HCT116 (cell line): ENCODE results near the gene C16orf95. TPM values are rescaled to one million over a fixed set of nuclear protein-coding genes. Genes with fewer than 3 reads are reported as not detected.

Source experiments
- ATAC-seq: fragments of 200-7000 bp; cut with Tn5 transposase; 2 replicates; pipeline ENCODE4 v1.9.1; 2020; ENCODE audit warnings: mild to moderate bottlenecking, moderate library complexity
- BruUV-seq: library from RNA; stranded (reverse); fragments of 400-500 nt; replicated peaks from 2 replicates; lab custom pipeline; 2021; lab: Mats Ljungman, UMichigan
- CTCF ChIA-PET: fragments of 300-600 bp; sonication (Branson Sonifier 250); formaldehyde crosslinking; loops from one replicate; lab custom pipeline; 2021; ENCODE audit warnings: antibody characterized with exemption; lab: Charles Lee
- POLR2A ChIA-PET: fragments of 300-600, 350-600 bp; sonication (Branson Sonifier 250); formaldehyde crosslinking; loops from one replicate; lab custom pipeline; 2021; ENCODE audit warnings: antibody characterized with exemption; lab: Charles Lee
- RAD21 ChIA-PET, 2 experiments: fragments of 300-600 bp; sonication (Branson Sonifier 250); formaldehyde crosslinking; loops; one replicate each; lab custom pipeline; 2023; ENCODE audit warnings: low total read pairs in 2 of 2; ENCODE audit not compliant: uncharacterized antibody in 2 of 2, unreplicated experiment in 2 of 2, low non-redundant PET in 1 of 2; lab: Charles Lee
- DNase-seq: peaks from one replicate; pipeline ENCODE4 v3.0.0-alpha.2; 2010; ENCODE audit warnings: low read depth, low spot score
- H2AFZ ChIP-seq: fragments of 200-600 bp; shearing (Covaris generic), sonication (generic); 2 replicates; pipeline ENCODE4 v1.6.1; 2017; ENCODE audit warnings: low read depth, mixed run types, mixed read lengths, antibody characterized with exemption, low read length; ENCODE audit not compliant: poor library complexity, severe bottlenecking
- H3K27ac ChIP-seq: 2 replicates; pipeline ENCODE4 v1.5.1; 2012; ENCODE audit warnings: low read depth, low read length
- H3K27me3 ChIP-seq: fragments of 200-600 bp; sonication (generic); 2 replicates; pipeline ENCODE4 v1.6.1; 2016; ENCODE audit warnings: mixed run types, low read length, mixed read lengths; ENCODE audit not compliant: insufficient read depth
- H3K36me3 ChIP-seq, 2 experiments: fragments of 200-500 bp in 1 of 2; fragments of 200-600 bp in 1 of 2; sonication (Bioruptor generic) in 1 of 2; sonication (generic) in 1 of 2; 2 replicates each; pipeline versions ENCODE4 v1.5.1 to v1.6.1; 2014 to 2016; ENCODE audit warnings: low read length in 2 of 2, inconsistent platforms in 1 of 2, mixed read lengths in 1 of 2, mixed run types in 1 of 2; ENCODE audit not compliant: insufficient read depth in 2 of 2, control insufficient read depth in 1 of 2
- H3K4me1 ChIP-seq, 2 experiments: fragments of 200-600 bp in 1 of 2; sonication (generic) in 1 of 2; 2 replicates each; pipeline versions ENCODE4 v1.5.1 to v1.6.1; 2012 to 2017; ENCODE audit warnings: low read length in 2 of 2, inconsistent platforms in 1 of 2, mild to moderate bottlenecking in 1 of 2, mixed read lengths in 1 of 2, mixed run types in 1 of 2, moderate library complexity in 1 of 2; ENCODE audit not compliant: insufficient read depth in 2 of 2, control insufficient read depth in 1 of 2
- H3K4me2 ChIP-seq: fragments of 200-600 bp; sonication (generic); 2 replicates; pipeline ENCODE4 v1.6.1; 2017; ENCODE audit warnings: mixed run types, low read length, mixed read lengths
- H3K4me3 ChIP-seq, 2 experiments: fragments of 200-600 bp in 1 of 2; sonication (generic) in 1 of 2; replicated peaks in 1 of 2; 2 replicates each; pipeline ENCODE4 v1.5.1; 2011 to 2016; ENCODE audit warnings: low read length in 2 of 2, control low read depth in 1 of 2, low read depth in 1 of 2, mild to moderate bottlenecking in 1 of 2, mixed read lengths in 1 of 2, mixed run types in 1 of 2
- H3K79me2 ChIP-seq: fragments of 200-600 bp; sonication (generic); 2 replicates; pipeline ENCODE4 v1.6.1; 2017; ENCODE audit warnings: mild to moderate bottlenecking, mixed run types, low read length, moderate library complexity, mixed read lengths; ENCODE audit not compliant: insufficient read depth
- H3K9ac ChIP-seq: fragments of 200-600 bp; sonication (generic); 2 replicates; pipeline ENCODE4 v1.6.1; 2016; ENCODE audit warnings: low read length, mixed read lengths
- H3K9me2 ChIP-seq: fragments of 200-600 bp; sonication (generic), shearing (Covaris generic); 2 replicates; pipeline ENCODE4 v1.6.1; 2017; ENCODE audit warnings: mixed run types, mild to moderate bottlenecking, moderate library complexity; ENCODE audit not compliant: insufficient read depth
- H3K9me3 ChIP-seq, 2 experiments: fragments of 200-500 bp in 1 of 2; fragments of 200-600 bp in 1 of 2; sonication (Bioruptor generic) in 1 of 2; sonication (generic) in 1 of 2; 2 replicates each; pipeline ENCODE4 v1.6.1; 2014 to 2017; ENCODE audit warnings: low read length in 2 of 2, mixed read lengths in 2 of 2, inconsistent platforms in 1 of 2, low read depth in 1 of 2, mild to moderate bottlenecking in 1 of 2, mixed run types in 1 of 2, moderate library complexity in 1 of 2; ENCODE audit not compliant: control insufficient read depth in 1 of 2, insufficient read depth in 1 of 2
- H4K20me1 ChIP-seq: fragments of 200-600 bp; sonication (generic), shearing (Covaris generic); 2 replicates; pipeline ENCODE4 v1.6.1; 2017; ENCODE audit warnings: mixed run types, mild to moderate bottlenecking, moderate library complexity; ENCODE audit not compliant: insufficient read depth
- ATF3 ChIP-seq: IDR thresholded peaks from 2 replicates; pipeline ENCODE4 v1.6.1; 2012
- CTCF ChIP-seq, 3 experiments: fragments of 200-600 bp in 1 of 3; sonication (generic) in 1 of 3; IDR thresholded peaks in 2 of 3; conservative IDR thresholded peaks in 1 of 3; 2 replicates each; pipeline ENCODE4 v1.5.1; 2012 to 2017; ENCODE audit warnings: low read depth in 2 of 3, low read length in 2 of 3, antibody characterized with exemption in 1 of 3, borderline replicate concordance in 1 of 3, control low read depth in 1 of 3, mild to moderate bottlenecking in 1 of 3, mixed read lengths in 1 of 3, mixed run types in 1 of 3, moderate library complexity in 1 of 3; ENCODE audit not compliant: insufficient read depth in 1 of 3
- EZH2 ChIP-seq: fragments of 200-600 bp; sonication (generic); IDR thresholded peaks from 2 replicates; pipeline ENCODE4 v1.6.1; 2017; ENCODE audit warnings: antibody characterized with exemption, mixed run types
- FOSL1 ChIP-seq: IDR thresholded peaks from 2 replicates; pipeline ENCODE4 v1.6.1; 2012; ENCODE audit warnings: low read depth
- RAD21 ChIP-seq: IDR thresholded peaks from 2 replicates; pipeline ENCODE4 v1.6.1; 2012; ENCODE audit warnings: low read depth, mild to moderate bottlenecking
- SRF ChIP-seq: IDR thresholded peaks from 2 replicates; pipeline ENCODE4 v1.6.1; 2012; ENCODE audit warnings: low read depth
- TCF7L2 ChIP-seq: IDR thresholded peaks from 2 replicates; pipeline ENCODE4 v1.7.0; 2011; ENCODE audit warnings: borderline replicate concordance, inconsistent platforms; ENCODE audit not compliant: insufficient read depth, insufficient read length; ENCODE audit errors: extremely low read depth
- YY1 ChIP-seq: IDR thresholded peaks from 2 replicates; pipeline ENCODE4 v1.6.1; 2011; ENCODE audit warnings: low read length, low read depth, moderate library complexity, mild to moderate bottlenecking; ENCODE audit not compliant: insufficient replicate concordance; ENCODE audit errors: extremely low read depth
- intact Hi-C: fragments of 100-400 bp; cut with micrococcal nuclease; formaldehyde crosslinking; loops from 2 replicates; pipeline ENCODE4 v1.10.0; 2022
- total RNA-seq: library from RNA; stranded (reverse); gene quantifications from one replicate; pipeline ENCODE4 v1.2.1, GENCODE V29; 2021; ENCODE audit not compliant: unreplicated experiment
- TF ChIP-seq, protein P1 (sequence below): IDR thresholded peaks from 2 replicates; pipeline ENCODE4 v1.6.1; 2012; ENCODE audit warnings: low read depth

C16orf95 gene
- total RNA-seq, 1 experiment from 2014 or later = 12.2 TPM

GRCh38 chr16:87279094-87279658 lies 38.0 kb downstream of the C16orf95 start:
- H4K20me1 ChIP-seq = no peaks in the 10 kb centered on the region
- no peaks in the 10 kb centered on the region for H3K36me3 ChIP-seq
- no peak overlapping the region for H3K9ac ChIP-seq
- no peak overlapping the region for H3K27ac ChIP-seq
- no peak overlapping the region for H2AFZ ChIP-seq
- no peaks in the 10 kb centered on the region for H3K9me2 ChIP-seq
- H3K4me2 ChIP-seq = peak overlapping the region; percentile 49
- POLR2A ChIA-PET = no interaction called here
- intact Hi-C loops = loop anchor here (5.0 kb wide), 2 partner anchors 217 to 447 kb away; no protein-coding TSS in a partner anchor
- H3K4me1 ChIP-seq = peaks cover 0 to 8% of the 10 kb centered on the region in 2 experiments; a peak in 1 of 4 replicates
- BruUV-seq = no TSS peak
- DNase-seq = no peak
- CTCF ChIA-PET = interaction anchor here (0.7 to 3.3 kb wide), 18 partner anchors 10 to 718 kb away, joined by 3 to 39 read pairs (median 4); no protein-coding TSS in a partner anchor
- no peak for TF ChIP-seq EZH2
- H3K27me3 ChIP-seq = no peaks in the 10 kb centered on the region
- RAD21 ChIA-PET = interaction anchor here (1.2 to 1.4 kb wide), 3 partner anchors 76 to 357 kb away, joined by 3 to 12 read pairs (median 6); no protein-coding TSS in a partner anchor
- no peaks in the 10 kb centered on the region for H3K9me3 ChIP-seq
- no peak overlapping the region for H3K4me3 ChIP-seq
- no peaks in the 10 kb centered on the region for H3K79me2 ChIP-seq
- no peak; the same call in none of the 2 replicates for ATAC-seq

GRCh38 chr16:87278191-87279093 lies 38.8 kb downstream of the C16orf95 start:
- intact Hi-C loops = loop anchor here (1.0 to 5.0 kb wide), 4 partner anchors 75 to 715 kb away; no protein-coding TSS in a partner anchor
- Histone ChIP-seq H3K9me3 (no peaks in the 10 kb centered on the region), H3K27ac (no peak overlapping the region), H4K20me1 (no peaks in the 10 kb centered on the region), H3K4me3 (no peak overlapping the region), H3K9me2 (no peaks in the 10 kb centered on the region), H3K79me2 (no peaks in the 10 kb centered on the region), H3K9ac (no peak overlapping the region), H3K4me1 (peaks cover 0 to 8% of the 10 kb centered on the region in 2 experiments; a peak in 1 of 4 replicates), H3K4me2 (peak overlapping the region; percentile 49), H3K27me3 (no peaks in the 10 kb centered on the region), H2AFZ (no peak overlapping the region), H3K36me3 (no peaks in the 10 kb centered on the region)
- RAD21 ChIA-PET = interaction anchor here (1.2 to 1.4 kb wide), 3 partner anchors 76 to 357 kb away, joined by 3 to 12 read pairs (median 6); no protein-coding TSS in a partner anchor
- CTCF ChIA-PET = interaction anchor here (0.7 to 3.3 kb wide), 16 partner anchors 9 to 717 kb away, joined by 3 to 39 read pairs (median 4); no protein-coding TSS in a partner anchor
- BruUV-seq = no TSS peak
- no peak for TF ChIP-seq SRF
- TF ChIP-seq, protein P1, sequence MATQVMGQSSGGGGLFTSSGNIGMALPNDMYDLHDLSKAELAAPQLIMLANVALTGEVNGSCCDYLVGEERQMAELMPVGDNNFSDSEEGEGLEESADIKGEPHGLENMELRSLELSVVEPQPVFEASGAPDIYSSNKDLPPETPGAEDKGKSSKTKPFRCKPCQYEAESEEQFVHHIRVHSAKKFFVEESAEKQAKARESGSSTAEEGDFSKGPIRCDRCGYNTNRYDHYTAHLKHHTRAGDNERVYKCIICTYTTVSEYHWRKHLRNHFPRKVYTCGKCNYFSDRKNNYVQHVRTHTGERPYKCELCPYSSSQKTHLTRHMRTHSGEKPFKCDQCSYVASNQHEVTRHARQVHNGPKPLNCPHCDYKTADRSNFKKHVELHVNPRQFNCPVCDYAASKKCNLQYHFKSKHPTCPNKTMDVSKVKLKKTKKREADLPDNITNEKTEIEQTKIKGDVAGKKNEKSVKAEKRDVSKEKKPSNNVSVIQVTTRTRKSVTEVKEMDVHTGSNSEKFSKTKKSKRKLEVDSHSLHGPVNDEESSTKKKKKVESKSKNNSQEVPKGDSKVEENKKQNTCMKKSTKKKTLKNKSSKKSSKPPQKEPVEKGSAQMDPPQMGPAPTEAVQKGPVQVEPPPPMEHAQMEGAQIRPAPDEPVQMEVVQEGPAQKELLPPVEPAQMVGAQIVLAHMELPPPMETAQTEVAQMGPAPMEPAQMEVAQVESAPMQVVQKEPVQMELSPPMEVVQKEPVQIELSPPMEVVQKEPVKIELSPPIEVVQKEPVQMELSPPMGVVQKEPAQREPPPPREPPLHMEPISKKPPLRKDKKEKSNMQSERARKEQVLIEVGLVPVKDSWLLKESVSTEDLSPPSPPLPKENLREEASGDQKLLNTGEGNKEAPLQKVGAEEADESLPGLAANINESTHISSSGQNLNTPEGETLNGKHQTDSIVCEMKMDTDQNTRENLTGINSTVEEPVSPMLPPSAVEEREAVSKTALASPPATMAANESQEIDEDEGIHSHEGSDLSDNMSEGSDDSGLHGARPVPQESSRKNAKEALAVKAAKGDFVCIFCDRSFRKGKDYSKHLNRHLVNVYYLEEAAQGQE = no peak
- no peak for TF ChIP-seq ATF3
- peak; percentile 99 for TF ChIP-seq RAD21
- no peak for TF ChIP-seq FOSL1
- peak; percentile 10 for TF ChIP-seq YY1
- TF ChIP-seq TCF7L2 = no peak
- peak; percentile 97 to 99 (median 97) for TF ChIP-seq CTCF (IDR thresholded peaks at IDR 0.05 in 2 of 3, conservative IDR thresholded peaks at IDR 0.05 in 1 of 3; ENCODE audit: borderline replicate concordance in 1 of 3, insufficient read depth in 1 of 3, low read depth in 2 of 3, low read length in 2 of 3)
- POLR2A ChIA-PET = no interaction called here
- ATAC-seq = peak; percentile 99
- peak; percentile 52 for DNase-seq
